Sigmoid colon (tissue), 7 donors: Measurements from ENCODE around the gene FCHO1. TPM values are rescaled to one million over a fixed set of nuclear protein-coding genes. Genes with fewer than 3 reads are reported as not detected.

Experiments
- DNase-seq: peaks from one replicate; pipeline ENCODE4 v3.0.0-alpha.2; 2019
- H3K27ac ChIP-seq, 4 donors: fragments of 200-600 bp; sonication (generic); one replicate each; pipeline ENCODE4 v1.5.1; 2016 to 2019; ENCODE audit warnings: mild to moderate bottlenecking in 1 of 4
- H3K27me3 ChIP-seq, 3 donors: fragments of 200-600 bp; sonication (generic); one replicate each; pipeline ENCODE4 v1.5.1; 2019; ENCODE audit warnings: mild to moderate bottlenecking in 1 of 3
- H3K36me3 ChIP-seq, 4 donors: fragments of 200-600 bp; sonication (generic); one replicate each; pipeline ENCODE4 v1.5.1; 2016 to 2019
- H3K4me1 ChIP-seq, 4 donors: fragments of 200-600 bp; sonication (generic); one replicate each; pipeline ENCODE4 v1.5.1; 2017 to 2019
- H3K4me3 ChIP-seq, 4 donors: fragments of 200-600 bp; sonication (generic); one replicate each; pipeline ENCODE4 v1.5.1; 2017 to 2019; ENCODE audit warnings: mild to moderate bottlenecking in 2 of 4, moderate library complexity in 1 of 4
- H3K9me3 ChIP-seq, 4 donors: fragments of 200-600 bp in 3 of 4; sonication (generic) in 3 of 4; one replicate each; pipeline versions ENCODE4 v1.5.1 to v1.6.1; 2013 to 2019
- EP300 ChIP-seq, 4 donors: sonication (generic); formaldehyde crosslinking; IDR thresholded peaks; one replicate each; pipeline ENCODE4 v1.6.1; 2017; ENCODE audit warnings: antibody characterized with exemption in 4 of 4
- POLR2A ChIP-seq, 2 donors: fragments of 450-650 bp; IDR thresholded peaks; one replicate each; pipeline ENCODE4 v1.6.1; 2016; ENCODE audit warnings: antibody characterized with exemption in 2 of 2, mild to moderate bottlenecking in 2 of 2, moderate library complexity in 2 of 2
- POLR2AphosphoS5 ChIP-seq, 4 donors: sonication (generic); formaldehyde crosslinking; IDR thresholded peaks; one replicate each; pipeline ENCODE4 v1.6.1; 2017; ENCODE audit warnings: antibody characterized with exemption in 4 of 4
- WGBS, 2 donors: extraction: QIAGEN DNeasy Blood & Tissue Kit; methylation state at CpG; one replicate each; pipeline ENCODE4 v1.1.7; 2013; 5-methylcytosine and 5-hydroxymethylcytosine counted together
- intact Hi-C: fragments of 100-400 bp; cut with DNase I; formaldehyde crosslinking; loops from one replicate; pipeline ENCODE4 v1.15.1; 2023
- polyA plus RNA-seq, 3 donors: library from polyadenylated mRNA; stranded (reverse); fragments of 200-250 nt; gene quantifications; one replicate each; pipeline ENCODE4 v1.2.3, GENCODE V29; 2013
- total RNA-seq, 4 donors: library from RNA; depleted of rRNA; stranded (reverse); fragments of >200 nt; gene quantifications; one replicate each; pipeline ENCODE4 v1.1.0, GENCODE V29; 2016
- TF ChIP-seq, protein P1 (sequence below), 4 experiments: fragments of 450-650 bp in 3 of 4; fragments of 200-600 bp in 1 of 4; IDR thresholded peaks; one replicate each; pipeline ENCODE4 v1.5.1; 2016 to 2019; ENCODE audit warnings: antibody characterized with exemption in 4 of 4, mild to moderate bottlenecking in 3 of 4, moderate library complexity in 2 of 4
- donor health status: healthy with polysubstance abuse.
- donor health status: Bipolar disorder and iron deficiency.
- donor health status: healthy.

FCHO1 gene
- total and polyA plus RNA-seq, 7 donors: 1.2 to 14.4 (median 3.6) TPM

DNA sequence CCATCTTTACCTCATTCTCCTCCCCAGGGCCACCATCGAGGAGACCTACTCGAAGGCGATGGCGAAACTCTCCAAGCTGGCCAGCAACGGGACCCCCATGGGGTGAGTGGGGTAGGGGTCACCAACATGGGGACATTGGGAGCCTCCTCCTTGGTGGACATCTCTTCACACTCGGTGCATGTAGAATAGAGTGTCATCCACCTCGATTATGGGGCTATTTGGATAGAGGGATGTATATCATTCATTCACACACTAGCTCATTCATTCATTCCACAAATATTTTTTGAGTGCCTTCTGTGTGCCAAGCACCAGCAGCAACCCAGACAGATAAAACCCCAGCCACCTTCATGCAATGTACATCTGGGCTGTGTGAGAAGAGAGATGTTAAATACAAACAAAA, 13.1 kb downstream of the FCHO1 start:
- H3K4me3 ChIP-seq: no peak overlapping the region
- H3K9me3 ChIP-seq: no peaks in the 10 kb centered on the region
- no peak for DNase-seq
- peaks cover 0 to 7% (median 0%) of the 10 kb centered on the region in 3 donors for H3K27me3 ChIP-seq
- TF ChIP-seq EP300 (IDR thresholded peaks at IDR 0.05) (no peak), POLR2AphosphoS5 (IDR thresholded peaks at IDR 0.05) (no peak), POLR2A (IDR thresholded peaks at IDR 0.05) (no peak)
- TF ChIP-seq, protein P1, sequence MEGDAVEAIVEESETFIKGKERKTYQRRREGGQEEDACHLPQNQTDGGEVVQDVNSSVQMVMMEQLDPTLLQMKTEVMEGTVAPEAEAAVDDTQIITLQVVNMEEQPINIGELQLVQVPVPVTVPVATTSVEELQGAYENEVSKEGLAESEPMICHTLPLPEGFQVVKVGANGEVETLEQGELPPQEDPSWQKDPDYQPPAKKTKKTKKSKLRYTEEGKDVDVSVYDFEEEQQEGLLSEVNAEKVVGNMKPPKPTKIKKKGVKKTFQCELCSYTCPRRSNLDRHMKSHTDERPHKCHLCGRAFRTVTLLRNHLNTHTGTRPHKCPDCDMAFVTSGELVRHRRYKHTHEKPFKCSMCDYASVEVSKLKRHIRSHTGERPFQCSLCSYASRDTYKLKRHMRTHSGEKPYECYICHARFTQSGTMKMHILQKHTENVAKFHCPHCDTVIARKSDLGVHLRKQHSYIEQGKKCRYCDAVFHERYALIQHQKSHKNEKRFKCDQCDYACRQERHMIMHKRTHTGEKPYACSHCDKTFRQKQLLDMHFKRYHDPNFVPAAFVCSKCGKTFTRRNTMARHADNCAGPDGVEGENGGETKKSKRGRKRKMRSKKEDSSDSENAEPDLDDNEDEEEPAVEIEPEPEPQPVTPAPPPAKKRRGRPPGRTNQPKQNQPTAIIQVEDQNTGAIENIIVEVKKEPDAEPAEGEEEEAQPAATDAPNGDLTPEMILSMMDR (IDR thresholded peaks at IDR 0.05): no peak
- peaks cover 0 to 10% (median 6%) of the 10 kb centered on the region in 4 donors for H3K4me1 ChIP-seq
- intact Hi-C loops: no loop called here
- no peaks in the 10 kb centered on the region for H3K36me3 ChIP-seq
- no peak overlapping the region for H3K27ac ChIP-seq
- 87 to 95% methylated on average over 7 of the region's 7 CpGs for WGBS, 2 donors

DNA sequence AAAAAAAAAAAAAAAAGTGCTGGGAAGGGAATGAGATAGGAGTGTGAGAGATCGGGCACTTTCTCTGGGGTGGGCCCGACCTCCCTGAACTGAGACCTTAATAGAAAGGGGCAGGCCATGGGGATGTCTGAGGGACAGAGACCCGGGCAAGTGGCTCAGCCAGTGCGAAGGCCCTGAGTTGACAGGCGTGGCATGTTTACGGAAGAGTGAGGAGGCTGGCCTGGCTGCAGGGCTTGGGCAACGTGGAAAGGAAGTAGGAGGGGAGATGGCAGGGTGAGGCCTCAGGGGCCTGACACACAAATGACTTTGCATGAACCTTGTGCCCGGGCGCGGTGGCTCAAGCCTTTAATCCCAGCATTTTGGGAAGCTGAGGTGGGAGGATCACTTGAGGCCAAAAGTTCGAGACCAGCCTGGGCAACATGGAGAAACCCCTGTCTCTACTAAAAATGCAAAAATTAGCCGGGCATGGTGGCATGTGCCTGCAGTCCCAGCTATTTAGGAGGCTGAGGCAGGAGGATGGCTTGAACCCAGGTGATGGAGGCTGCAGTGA, 13.9 kb downstream of the FCHO1 start:
- Histone ChIP-seq H3K27ac (no peak overlapping the region), H3K4me1 (peaks cover 0 to 10% (median 6%) of the 10 kb centered on the region in 4 donors), H3K36me3 (no peaks in the 10 kb centered on the region), H3K9me3 (no peaks in the 10 kb centered on the region), H3K27me3 (peaks cover 0 to 7% (median 0%) of the 10 kb centered on the region in 3 donors), H3K4me3 (no peak overlapping the region)
- TF ChIP-seq, protein P1 (IDR thresholded peaks at IDR 0.05): no peak
- no peak for TF ChIP-seq POLR2AphosphoS5 (IDR thresholded peaks at IDR 0.05)
- no peak for TF ChIP-seq POLR2A (IDR thresholded peaks at IDR 0.05)
- TF ChIP-seq EP300 (IDR thresholded peaks at IDR 0.05): no peak
- intact Hi-C loops: no loop called here
- WGBS, 2 donors: 12 to 42% methylated on average over 12 of the region's 12 CpGs
- peak; percentile 78 for DNase-seq

DNA sequence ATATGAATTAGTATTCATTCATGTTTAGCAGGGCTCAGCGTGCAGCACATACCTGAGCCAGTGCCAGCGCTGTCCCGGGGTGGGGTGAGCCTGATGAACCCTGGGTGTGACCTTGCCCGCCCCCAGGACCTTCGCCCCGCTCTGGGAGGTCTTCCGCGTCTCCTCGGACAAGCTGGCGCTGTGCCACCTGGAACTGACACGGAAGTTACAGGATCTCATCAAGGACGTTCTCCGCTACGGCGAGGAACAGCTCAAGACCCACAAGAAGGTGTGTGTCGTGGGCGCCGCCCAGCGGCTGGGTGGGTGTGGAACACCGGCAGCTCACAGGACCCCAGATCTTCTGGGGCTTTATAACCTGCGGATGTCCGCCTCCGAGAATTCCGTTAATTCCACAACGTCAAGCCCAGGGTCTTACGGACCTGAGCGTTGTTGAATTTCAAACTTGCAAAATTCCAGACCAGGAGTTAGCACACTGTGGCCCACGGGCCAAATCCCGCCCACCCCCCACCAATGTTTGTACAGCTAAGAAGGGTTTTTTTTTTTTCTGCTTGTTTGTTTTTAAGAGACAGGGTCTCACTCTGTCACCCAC, 15.4 kb downstream of the FCHO1 start:
- TF ChIP-seq POLR2AphosphoS5 (IDR thresholded peaks at IDR 0.05) (peak in 1 of 4 donors; percentile 40), EP300 (IDR thresholded peaks at IDR 0.05) (no peak), POLR2A (IDR thresholded peaks at IDR 0.05) (no peak)
- TF ChIP-seq, protein P1 (IDR thresholded peaks at IDR 0.05): peak; percentile 37 to 76 (median 64)
- Histone ChIP-seq H3K27ac (no peak overlapping the region), H3K4me3 (peak overlapping the region in 1 of 4 donors; percentile 14), H3K9me3 (no peaks in the 10 kb centered on the region), H3K4me1 (peaks cover 0 to 10% (median 6%) of the 10 kb centered on the region in 4 donors), H3K27me3 (peaks cover 0 to 7% (median 0%) of the 10 kb centered on the region in 3 donors), H3K36me3 (no peaks in the 10 kb centered on the region)
- WGBS, 2 donors: 7 to 34% methylated on average over 29 of the region's 29 CpGs
- DNase-seq: peak; percentile 81
- intact Hi-C loops: loop anchor here (2.0 kb wide), 1 partner anchor 62 kb away; no protein-coding TSS in a partner anchor

DNA sequence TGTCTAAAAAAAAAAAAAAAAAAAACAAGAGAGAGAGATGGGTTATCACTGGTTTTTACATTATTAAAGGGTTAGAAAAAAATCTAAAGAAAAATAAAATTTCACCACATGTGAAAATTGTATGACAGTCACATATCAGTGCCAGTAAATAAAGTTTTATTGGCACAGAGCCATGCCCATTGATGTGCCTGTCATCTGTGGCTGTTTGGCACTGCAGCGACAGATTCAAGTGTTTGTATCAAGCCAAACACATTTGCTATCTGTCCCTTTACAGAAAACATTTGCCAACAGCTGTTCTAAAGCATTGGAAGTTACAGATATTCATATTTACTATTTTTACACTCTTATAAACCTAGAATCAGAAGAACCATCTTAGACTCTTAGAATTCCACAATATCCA, 16.3 kb downstream of the FCHO1 start:
- H3K36me3 ChIP-seq: no peaks in the 10 kb centered on the region
- no peak for DNase-seq
- peaks cover 0 to 7% (median 0%) of the 10 kb centered on the region in 3 donors for H3K27me3 ChIP-seq
- H3K4me1 ChIP-seq: peaks cover 0 to 10% (median 6%) of the 10 kb centered on the region in 4 donors
- intact Hi-C loops: loop anchor here (2.0 kb wide), 1 partner anchor 63 kb away; no protein-coding TSS in a partner anchor
- no peaks in the 10 kb centered on the region for H3K9me3 ChIP-seq
- H3K4me3 ChIP-seq: no peak overlapping the region
- TF ChIP-seq EP300 (IDR thresholded peaks at IDR 0.05): no peak
- TF ChIP-seq POLR2AphosphoS5 (IDR thresholded peaks at IDR 0.05): no peak
- TF ChIP-seq, protein P1 (IDR thresholded peaks at IDR 0.05): no peak
- TF ChIP-seq POLR2A (IDR thresholded peaks at IDR 0.05): no peak
- 10 to 63% methylated on average over 1 of the region's 1 CpG for WGBS, 2 donors
- no peak overlapping the region for H3K27ac ChIP-seq
